ENCODE data around the gene NDFIP1. TPM values are rescaled to one million over a fixed set of nuclear protein-coding genes. Genes with fewer than 3 reads are reported as not detected.

Gene NDFIP1
- total and polyA plus RNA-seq, 2 of the 4 experiments (the other 2 are of a cell fraction) = 7.7 to 15.4 TPM

- Histone ChIP-seq H3K18ac (ENCODE audit: low read depth, low read length) (no peak overlapping the region), H4K20me1 (ENCODE audit: insufficient read depth, low read length) (peaks cover 81% of the 10 kb centered on the region), H3K4me2 (ENCODE audit: low read depth, low read length) (no peak overlapping the region), H3K4ac (ENCODE audit: low read depth, low read length) (no peak overlapping the region), H3K14ac (replicated peaks; ENCODE audit: low read depth, low read length) (no peak overlapping the region), H3K56ac (ENCODE audit: extremely low read depth, insufficient read depth, low read length) (no peak overlapping the region), H4K8ac (ENCODE audit: low read depth in 2 of 2, low read length in 2 of 2) (no peak overlapping the region), H2BK5ac (ENCODE audit: low read depth, low read length, poor library complexity, severe bottlenecking) (no peak overlapping the region), H3K79me1 (ENCODE audit: low read depth in 1 of 2, low read length in 2 of 2) (peaks cover 37 to 61% of the 10 kb centered on the region in 2 experiments), H3K36me3 (ENCODE audit: control insufficient read depth, insufficient read depth, low read length) (peaks cover 2% of the 10 kb centered on the region), H2AK5ac (ENCODE audit: low read depth, low read length) (no peak overlapping the region), H3K4me3 (ENCODE audit: insufficient read depth, low read depth, low read length) (no peak overlapping the region), H2BK20ac (ENCODE audit: low read depth, low read length) (no peak overlapping the region), H2AFZ (replicated peaks; ENCODE audit: low read length, poor library complexity) (no peak overlapping the region), H2BK120ac (ENCODE audit: low read depth, low read length) (no peak overlapping the region), H3K27ac (ENCODE audit: insufficient read depth, low read length) (no peak overlapping the region), H4K5ac (ENCODE audit: low read depth, low read length) (no peak overlapping the region), H3K9ac (ENCODE audit: low read depth, low read length) (no peak overlapping the region), H4K91ac (ENCODE audit: insufficient read depth, low read depth, low read length) (no peak overlapping the region), H3K9me1 (ENCODE audit: insufficient read depth, low read length) (peaks cover 5% of the 10 kb centered on the region), H3K27me3 (ENCODE audit: control insufficient read depth, insufficient read depth, low read length) (no peaks in the 10 kb centered on the region), H2AK9ac (replicated peaks; ENCODE audit: low read depth, low read length, poor library complexity) (no peak overlapping the region), H3K23ac (ENCODE audit: low read depth, low read length) (no peak overlapping the region), H2BK15ac (ENCODE audit: low read depth, low read length) (no peak overlapping the region), H3K9me3 (ENCODE audit: control insufficient read depth, insufficient read depth, low read length) (no peaks in the 10 kb centered on the region), H3K4me1 (ENCODE audit: control insufficient read depth, insufficient read depth, low read length) (peaks cover 4% of the 10 kb centered on the region; the same call in 1 of the 2 replicates)
- dilution Hi-C loops (cut with HindIII; ENCODE audit: low sequenced_read_pairs, unreplicated experiment) (no loop called here), intact Hi-C loops (cut with micrococcal nuclease) (no loop called here), in situ Hi-C loops (cut with MboI; ENCODE audit: low sequenced_read_pairs) (loop anchor here (25.0 kb wide), 1 partner anchor 429 kb away; the partner anchor contains the start of gene ARAP3)
- TF ChIP-seq CEBPB (IDR thresholded peaks at IDR 0.05; ENCODE audit: low read depth, low read length) = peak; percentile 35; the same call in 1 of the 2 replicates
- no peak for TF ChIP-seq BHLHE40 (IDR thresholded peaks at IDR 0.05; ENCODE audit: low read depth, low read length)
- TF ChIP-seq MAFK (IDR thresholded peaks at IDR 0.05; ENCODE audit: low read depth, low read length) = peak; percentile 56; the same call in 1 of the 2 replicates
- peak; percentile 83 for ATAC-seq (ENCODE audit: low read depth)
- DNase-seq = peak; percentile 79
- WGBS, 2 experiments (ENCODE audit: extremely low coverage in 2 of 2, insufficient read length in 1 of 2) = no CpG with 5 or more reads among the region's 4 CpGs
- CTCF ChIA-PET = interaction anchor here (0.6 kb wide), 1 partner anchor 56 kb away, joined by 3 read pairs; no protein-coding TSS in a partner anchor
- POLR2A ChIA-PET (ENCODE audit: unreplicated experiment) = no interaction called here
- no TSS peak for BruUV-seq (replicated peaks)
These were observed 7.5 kb downstream of the NDFIP1 start for GRCh38 chr5:142115937-142116614.
